ENCODE results near the gene RABGGTB.
"Not testable (repeated sequence)": the region's sequence is repeated elsewhere in the genome, so short reads cannot be mapped to it uniquely, and the experiment has no call there.

RABGGTB gene

GRCh38 chr1:75795703-75796193 is 9.7 kb downstream of the RABGGTB start:
- DNase-seq (ENCODE audit: low read depth in 3 of 3): no peak

GRCh38 chr1:75796376-75797272 is 10.6 kb downstream of the RABGGTB start, which contains the start of gene MSH4:
TSS of gene MSH4 (plus strand) at chr1:75796882. CDS start at chr1:75796986, 104 bp downstream.
- DNase-seq (ENCODE audit: low read depth in 3 of 3): peak in 1 of 3 experiments; percentile 31

DNA sequence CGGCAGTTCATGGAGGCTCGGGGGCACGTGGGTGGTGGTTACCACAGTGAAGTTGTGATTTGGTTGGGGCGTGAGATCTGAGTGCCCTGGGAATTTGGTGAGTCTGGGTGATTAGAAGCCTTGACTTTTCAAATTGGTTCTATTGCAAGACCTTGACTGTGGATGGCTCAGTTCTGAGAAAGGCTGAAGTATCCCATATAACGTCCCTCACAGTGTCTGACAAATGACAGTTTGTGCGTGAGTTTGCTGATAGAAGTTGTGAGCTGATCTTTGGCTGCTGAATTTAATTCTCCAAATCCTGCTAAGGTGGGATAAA is 11.2 kb downstream of the RABGGTB start:
- peak in 1 of 3 experiments; percentile 50 for DNase-seq (ENCODE audit: low read depth in 3 of 3)

GRCh38 chr1:75797606-75798216 is 11.7 kb downstream of the RABGGTB start:
- DNase-seq (ENCODE audit: low read depth in 3 of 3): no peak

- not testable (repeated sequence) for DNase-seq (ENCODE audit: low read depth in 3 of 3)
These were observed 15.4 kb downstream of the RABGGTB start for GRCh38 chr1:75801480-75801879.

- DNase-seq (ENCODE audit: low read depth in 3 of 3): no peak
These were observed 22.9 kb downstream of the RABGGTB start for GRCh38 chr1:75808921-75809320.

DNA sequence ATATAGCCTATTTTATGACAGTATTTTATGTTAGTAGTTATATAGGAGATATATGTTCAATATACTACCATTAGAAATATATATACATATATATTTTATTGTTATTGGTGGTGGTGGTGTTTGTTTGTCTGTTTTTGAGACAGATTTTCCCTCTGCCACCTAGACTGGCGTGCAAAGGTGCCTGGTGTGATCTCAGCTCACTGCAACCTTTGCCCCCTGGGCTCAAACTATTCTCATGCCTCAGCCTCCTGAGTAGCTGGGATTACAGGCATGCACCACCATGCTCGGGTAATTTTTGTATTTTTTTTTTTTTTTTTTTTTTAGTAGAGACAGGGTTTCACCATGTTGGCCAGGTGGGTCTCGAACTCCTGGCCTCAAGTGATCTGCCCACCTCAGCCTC is 24.1 kb downstream of the RABGGTB start:
- DNase-seq (ENCODE audit: low read depth in 3 of 3): not testable (repeated sequence)

GRCh38 chr1:75811211-75811981 is 25.3 kb downstream of the RABGGTB start:
- no peak for DNase-seq (ENCODE audit: low read depth in 3 of 3)

DNA sequence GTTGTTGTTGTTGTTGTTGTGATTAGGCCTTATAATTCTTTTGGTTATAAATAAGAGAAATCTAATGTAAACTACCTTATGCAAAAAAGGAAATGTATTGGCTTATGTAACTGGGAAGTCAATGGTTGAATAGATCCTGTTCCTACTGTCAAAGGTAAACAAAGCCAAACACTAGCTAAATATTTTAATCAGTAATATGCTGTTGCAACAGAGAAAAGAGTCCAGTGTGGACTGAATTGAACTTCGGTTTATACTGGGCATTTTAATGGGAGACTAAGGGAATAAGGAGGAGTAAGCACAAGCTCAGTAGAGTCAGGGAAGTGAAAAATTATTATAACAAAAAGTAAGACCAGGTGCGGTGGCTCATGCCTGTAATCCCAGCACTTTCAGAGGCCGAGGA is 26.0 kb downstream of the RABGGTB start:
- no peak for DNase-seq (ENCODE audit: low read depth in 3 of 3)

DNA sequence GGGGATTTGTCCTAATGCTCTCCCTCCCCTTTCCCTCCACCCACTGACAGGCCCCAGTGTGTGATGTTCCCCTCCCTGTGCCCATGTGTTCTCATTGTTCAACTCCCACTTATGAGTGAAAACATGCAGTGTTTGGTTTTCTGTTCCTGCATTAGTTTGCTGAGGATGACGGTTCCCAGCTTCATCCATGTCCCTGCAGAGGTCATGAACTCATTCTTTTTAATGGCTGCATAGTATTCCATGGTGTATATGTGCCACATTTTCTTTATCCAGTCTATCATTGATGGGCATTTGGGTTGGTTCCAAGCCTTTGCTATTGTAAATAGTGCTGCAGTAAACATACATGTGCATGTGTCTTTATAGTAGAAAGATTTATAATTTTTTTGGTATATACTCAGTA is 37.5 kb downstream of the RABGGTB start:
- not testable (repeated sequence) for DNase-seq (ENCODE audit: low read depth in 3 of 3)

DNA sequence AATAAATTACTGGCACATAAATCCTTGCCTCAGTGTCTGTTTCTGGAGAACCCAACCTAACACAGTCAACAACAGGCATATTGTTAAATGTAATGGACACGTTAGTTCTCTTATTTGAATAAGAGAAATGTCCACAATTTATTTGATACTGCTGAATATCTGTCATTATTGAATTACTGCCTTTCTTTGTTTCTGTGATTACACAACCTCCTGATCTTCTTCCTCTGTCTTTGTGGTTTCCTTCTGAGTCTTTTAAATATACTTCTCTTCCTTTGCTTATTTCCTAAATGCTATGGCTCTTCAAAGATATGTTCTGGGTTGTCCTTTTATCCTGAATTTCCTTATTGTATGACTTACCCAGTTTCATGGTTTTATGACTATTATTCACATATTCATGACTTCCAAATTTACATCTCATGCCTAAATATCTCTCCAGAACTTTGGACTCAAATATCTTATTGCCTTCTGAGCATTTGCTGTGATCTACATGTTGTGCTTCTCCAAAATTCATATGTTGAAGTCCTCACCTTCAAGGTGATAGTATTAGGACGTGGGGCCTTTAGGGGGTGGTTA is 50.6 kb downstream of the RABGGTB start:
- DNase-seq (ENCODE audit: low read depth in 3 of 3): no peak

- DNase-seq (ENCODE audit: low read depth in 3 of 3): no peak
These were observed 52.0 kb downstream of the RABGGTB start for GRCh38 chr1:75838079-75838478.

- no peak for DNase-seq (ENCODE audit: low read depth in 3 of 3)
These were observed 55.4 kb downstream of the RABGGTB start for GRCh38 chr1:75841421-75841820.

Measured in stimulated activated CD4-positive, alpha-beta T cell treated with anti-CD3 and anti-CD28 coated beads, TNF-alpha, amount 100 ng/mL, for 24 hours (primary cell).